SU-DHL-6 (cell line): ENCODE data around the gene MGAT5.

Source experiments
- CTCF ChIP-seq: fragments of 200-600 bp; sonication (generic); IDR thresholded peaks from one replicate; pipeline ENCODE4 v1.5.1; 2017; ENCODE audit warnings: antibody characterized with exemption, mild to moderate bottlenecking, low read length, moderate library complexity; ENCODE audit not compliant: insufficient read depth, poor library complexity, severe bottlenecking
- EZH2phosphoT487 ChIP-seq: fragments of 200-600 bp; sonication (generic), shearing (Covaris generic); conservative IDR thresholded peaks from 2 replicates; pipeline ENCODE4 v1.6.1; 2018; ENCODE audit warnings: mild to moderate bottlenecking, antibody characterized with exemption, low read length, moderate library complexity, mixed read lengths

GRCh38 chr2:134500211-134500935 lies 246.5 kb downstream of the MGAT5 start:
- TF ChIP-seq CTCF (no peak), EZH2phosphoT487 (no peak)
